Measurements from ENCODE around the gene OR2AP1.
"Not testable (repeated sequence)": the region's sequence is repeated elsewhere in the genome, so short reads cannot be mapped to it uniquely, and the experiment has no call there.

- not testable (repeated sequence) for TF ChIP-seq CTCF (IDR thresholded peaks at IDR 0.05; ENCODE audit: poor library complexity); EZH2 (IDR thresholded peaks at IDR 0.05; ENCODE audit: borderline replicate concordance); EZH2phosphoT487 (IDR thresholded peaks at IDR 0.05; ENCODE audit: low read depth, severe bottlenecking, unreplicated experiment)
These were observed 17.9 kb downstream of the OR2AP1 start for GRCh38 chr12:55590152-55590551.

Data from hepatocyte (in vitro differentiated cells).